Activated CD8-positive, alpha-beta T cell treated with anti-CD3 and anti-CD28 coated beads for 36 hours (primary cell): ENCODE results near the gene VGF. TPM values are rescaled to one million over a fixed set of nuclear protein-coding genes. Genes with fewer than 3 reads are reported as not detected.
A peak's percentile ranks its signal among the peaks of the same experiment; 100 is the strongest.

ENCODE experiments used
- ATAC-seq: fragments of 200-7000 bp; cut with Tn5 transposase; one replicate; pipeline ENCODE4 v1.10.0; 2021; ENCODE audit warnings: mild to moderate bottlenecking, moderate library complexity
- CTCF ChIA-PET: fragments of 350-600 bp; sonication (Branson Sonifier 250); formaldehyde crosslinking; loops from one replicate; lab custom pipeline; 2021; ENCODE audit warnings: antibody characterized with exemption; lab: Charles Lee
- POLR2A ChIA-PET: fragments of 350-600 bp; sonication (Branson Sonifier 250); formaldehyde crosslinking; loops from one replicate; lab custom pipeline; 2021; ENCODE audit warnings: antibody characterized with exemption; lab: Charles Lee
- DNase-seq: peaks from one replicate; pipeline ENCODE4 v3.0.0-alpha.2; 2020
- H3K27ac Mint-ChIP-seq: one replicate; pipeline ENCODE4 v1.8.0; 2021; ENCODE audit warnings: mild to moderate bottlenecking, mixed read lengths
- H3K27me3 Mint-ChIP-seq: one replicate; pipeline ENCODE4 v1.8.0; 2021; ENCODE audit warnings: mixed read lengths
- H3K36me3 Mint-ChIP-seq: one replicate; pipeline ENCODE4 v1.8.0; 2021; ENCODE audit warnings: low read depth, mixed read lengths
- H3K4me1 Mint-ChIP-seq: one replicate; pipeline ENCODE4 v1.8.0; 2021; ENCODE audit warnings: low read depth, mixed read lengths
- H3K4me3 Mint-ChIP-seq: one replicate; pipeline ENCODE4 v1.8.0; 2021; ENCODE audit warnings: mild to moderate bottlenecking, moderate library complexity, mixed read lengths
- H3K9me3 Mint-ChIP-seq: one replicate; pipeline ENCODE4 v1.8.0; 2021; ENCODE audit warnings: mixed read lengths
- CTCF ChIP-seq: fragments of 200-600 bp; IDR thresholded peaks from one replicate; pipeline ENCODE4 v1.8.0; 2022; ENCODE audit warnings: antibody characterized with exemption, mild to moderate bottlenecking
- intact Hi-C: fragments of 100-400 bp; cut with micrococcal nuclease; formaldehyde crosslinking; loops from one replicate; pipeline ENCODE4 v1.10.0; 2022
- total RNA-seq, 2 experiments: library from RNA; stranded (reverse); gene quantifications; one replicate each; pipeline ENCODE4 v1.2.3, GENCODE V29; 2021

The VGF gene
- total RNA-seq, 2 experiments from 2014 or later = not detected

GRCh38 chr7:101166909-101167644, 1.7 kb upstream of the VGF start:
- Mint-ChIP-seq H3K27me3 (peaks cover 70% of the 10 kb centered on the region), H3K36me3 (no peaks in the 10 kb centered on the region), H3K9me3 (no peaks in the 10 kb centered on the region), H3K4me3 (no peak overlapping the region), H3K27ac (no peak overlapping the region), H3K4me1 (peaks cover 70% of the 10 kb centered on the region)
- no peak for ATAC-seq
- ChIA-PET POLR2A (interaction anchor here (0.6 kb wide), 1 partner anchor 11 kb away, joined by 3 read pairs; no protein-coding TSS in a partner anchor), CTCF (no interaction called here)
- no peak for TF ChIP-seq CTCF
- DNase-seq = no peak
- intact Hi-C loops = no loop called here

- H3K27me3 Mint-ChIP-seq = peaks cover 65% of the 10 kb centered on the region
- DNase-seq = no peak
- no peak overlapping the region for H3K4me3 Mint-ChIP-seq
- TF ChIP-seq CTCF = no peak
- intact Hi-C loops = no loop called here
- no peak for ATAC-seq
- H3K9me3 Mint-ChIP-seq = no peaks in the 10 kb centered on the region
- peaks cover under 1% of the 10 kb centered on the region for H3K36me3 Mint-ChIP-seq
- CTCF ChIA-PET = interaction anchor here (1.7 to 2.3 kb wide), 2 partner anchors 8 to 26 kb away, joined by 7 to 8 read pairs; no protein-coding TSS in a partner anchor
- POLR2A ChIA-PET = interaction anchor here (0.6 to 1.4 kb wide), 2 partner anchors 10 to 12 kb away, joined by 3 to 4 read pairs; no protein-coding TSS in a partner anchor
- peaks cover 65% of the 10 kb centered on the region for H3K4me1 Mint-ChIP-seq
- no peak overlapping the region for H3K27ac Mint-ChIP-seq
Observed at GRCh38 chr7:101166648-101166908, 1.2 kb upstream of the VGF start.

GRCh38 chr7:101165958-101166647, 734 bp upstream of the VGF start:
- H3K9me3 Mint-ChIP-seq = no peaks in the 10 kb centered on the region
- ATAC-seq = no peak
- CTCF ChIA-PET = interaction anchor here (1.2 to 2.7 kb wide), 5 partner anchors 8 to 78 kb away, joined by 5 to 27 read pairs (median 7); no protein-coding TSS in a partner anchor
- intact Hi-C loops = no loop called here
- DNase-seq = no peak
- H3K36me3 Mint-ChIP-seq = peaks cover 5% of the 10 kb centered on the region
- POLR2A ChIA-PET = interaction anchor here (1.2 to 1.4 kb wide), 2 partner anchors 9 to 78 kb away, joined by 4 read pairs; partner anchors contain the start of gene FIS1
- peak overlapping the region; percentile 69 for H3K4me3 Mint-ChIP-seq
- TF ChIP-seq CTCF = no peak
- H3K4me1 Mint-ChIP-seq = peaks cover 61% of the 10 kb centered on the region
- no peak overlapping the region for H3K27ac Mint-ChIP-seq
- H3K27me3 Mint-ChIP-seq = peaks cover 62% of the 10 kb centered on the region

GRCh38 chr7:101164071-101164840, 1.1 kb downstream of the VGF start:
- ChIA-PET POLR2A (interaction anchor here (0.9 kb wide), 1 partner anchor 9 kb away, joined by 3 read pairs; no protein-coding TSS in a partner anchor), CTCF (interaction anchor here (0.9 to 2.7 kb wide), 3 partner anchors 20 to 61 kb away, joined by 3 to 27 read pairs (median 7); no protein-coding TSS in a partner anchor)
- no peak for DNase-seq
- no peaks in the 10 kb centered on the region for H3K9me3 Mint-ChIP-seq
- peaks cover 12% of the 10 kb centered on the region for H3K36me3 Mint-ChIP-seq
- peak overlapping the region; percentile 15 for H3K4me3 Mint-ChIP-seq
- intact Hi-C loops = no loop called here
- peaks cover 44% of the 10 kb centered on the region for H3K27me3 Mint-ChIP-seq
- no peak for TF ChIP-seq CTCF
- peaks cover 44% of the 10 kb centered on the region for H3K4me1 Mint-ChIP-seq
- H3K27ac Mint-ChIP-seq = no peak overlapping the region
- ATAC-seq = no peak
